Fibroblast of mammary gland (primary cell): ENCODE results near the gene PRRT1.

Experiments used
- DNase-seq: peaks from one replicate; pipeline ENCODE4 v3.0.0-alpha.2; 2010; ENCODE audit warnings: low read depth
- H3K4me3 ChIP-seq: 2 replicates; pipeline ENCODE4 v1.5.1; 2011; ENCODE audit warnings: low read depth, mild to moderate bottlenecking, low read length, moderate library complexity; ENCODE audit not compliant: control insufficient read depth
- TF ChIP-seq, protein P1 (sequence below): conservative IDR thresholded peaks from 2 replicates; pipeline ENCODE4 v1.5.1; 2011; ENCODE audit warnings: low read depth, low read length, inconsistent platforms; ENCODE audit not compliant: control insufficient read depth, insufficient read depth

PRRT1 gene

DNA sequence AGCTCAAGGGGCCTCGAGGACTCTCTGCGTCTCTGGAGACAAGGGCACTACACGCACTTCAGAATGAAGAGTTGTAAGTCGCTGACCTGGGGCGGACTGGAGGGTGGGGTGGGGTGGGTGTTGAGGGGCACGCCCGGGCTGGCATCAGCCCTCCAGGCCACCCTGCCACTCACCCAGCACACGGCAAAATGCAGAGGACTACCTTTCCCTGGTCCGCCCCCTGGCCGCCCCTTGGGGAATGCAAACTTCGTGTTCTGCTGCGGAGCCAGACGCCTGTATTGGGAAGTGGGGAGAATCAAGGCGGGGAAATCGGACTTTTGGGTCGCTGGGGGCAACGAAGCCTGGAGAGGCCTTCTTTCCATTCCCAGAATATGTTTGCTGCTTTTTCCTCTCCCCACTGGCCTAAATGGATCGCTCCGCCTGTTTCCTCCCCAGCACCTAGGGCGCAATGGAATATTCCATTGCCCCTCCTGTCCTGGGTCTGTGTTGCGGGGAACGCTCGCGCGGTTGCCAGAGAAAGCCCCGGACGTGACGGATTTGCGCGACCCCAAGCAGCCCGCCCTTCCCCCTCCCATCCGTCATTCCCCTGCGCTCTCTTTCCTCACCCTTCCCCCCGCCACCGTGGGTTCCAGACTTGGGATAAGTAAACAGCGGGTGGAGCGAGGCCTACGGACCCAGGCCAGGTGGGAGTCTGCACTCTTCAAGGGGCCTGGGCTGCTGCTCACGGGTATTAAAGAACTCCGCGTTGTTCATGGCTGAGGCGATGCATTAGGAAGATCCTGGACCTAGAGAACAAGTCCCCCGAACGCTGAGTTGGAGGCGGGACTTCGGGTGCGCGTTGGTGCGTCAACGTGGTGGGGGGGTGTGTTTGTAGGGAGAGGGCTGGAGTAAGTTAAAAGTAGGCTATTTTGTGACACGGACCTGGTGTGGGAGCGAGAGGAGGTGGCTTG, 2.1 kb upstream of the PRRT1 start, which contains the start of gene PPT2:
Gene PPT2 (plus strand): TSS at position 578 of the 950 bp plus-strand sequence. CDS start 454 bp downstream, outside the sequence.
- H3K4me3 ChIP-seq = peak within 1 kb of the TSS; percentile 92
- DNase-seq = peak; percentile 93
- TF ChIP-seq, protein P1, sequence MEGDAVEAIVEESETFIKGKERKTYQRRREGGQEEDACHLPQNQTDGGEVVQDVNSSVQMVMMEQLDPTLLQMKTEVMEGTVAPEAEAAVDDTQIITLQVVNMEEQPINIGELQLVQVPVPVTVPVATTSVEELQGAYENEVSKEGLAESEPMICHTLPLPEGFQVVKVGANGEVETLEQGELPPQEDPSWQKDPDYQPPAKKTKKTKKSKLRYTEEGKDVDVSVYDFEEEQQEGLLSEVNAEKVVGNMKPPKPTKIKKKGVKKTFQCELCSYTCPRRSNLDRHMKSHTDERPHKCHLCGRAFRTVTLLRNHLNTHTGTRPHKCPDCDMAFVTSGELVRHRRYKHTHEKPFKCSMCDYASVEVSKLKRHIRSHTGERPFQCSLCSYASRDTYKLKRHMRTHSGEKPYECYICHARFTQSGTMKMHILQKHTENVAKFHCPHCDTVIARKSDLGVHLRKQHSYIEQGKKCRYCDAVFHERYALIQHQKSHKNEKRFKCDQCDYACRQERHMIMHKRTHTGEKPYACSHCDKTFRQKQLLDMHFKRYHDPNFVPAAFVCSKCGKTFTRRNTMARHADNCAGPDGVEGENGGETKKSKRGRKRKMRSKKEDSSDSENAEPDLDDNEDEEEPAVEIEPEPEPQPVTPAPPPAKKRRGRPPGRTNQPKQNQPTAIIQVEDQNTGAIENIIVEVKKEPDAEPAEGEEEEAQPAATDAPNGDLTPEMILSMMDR = no peak

DNA sequence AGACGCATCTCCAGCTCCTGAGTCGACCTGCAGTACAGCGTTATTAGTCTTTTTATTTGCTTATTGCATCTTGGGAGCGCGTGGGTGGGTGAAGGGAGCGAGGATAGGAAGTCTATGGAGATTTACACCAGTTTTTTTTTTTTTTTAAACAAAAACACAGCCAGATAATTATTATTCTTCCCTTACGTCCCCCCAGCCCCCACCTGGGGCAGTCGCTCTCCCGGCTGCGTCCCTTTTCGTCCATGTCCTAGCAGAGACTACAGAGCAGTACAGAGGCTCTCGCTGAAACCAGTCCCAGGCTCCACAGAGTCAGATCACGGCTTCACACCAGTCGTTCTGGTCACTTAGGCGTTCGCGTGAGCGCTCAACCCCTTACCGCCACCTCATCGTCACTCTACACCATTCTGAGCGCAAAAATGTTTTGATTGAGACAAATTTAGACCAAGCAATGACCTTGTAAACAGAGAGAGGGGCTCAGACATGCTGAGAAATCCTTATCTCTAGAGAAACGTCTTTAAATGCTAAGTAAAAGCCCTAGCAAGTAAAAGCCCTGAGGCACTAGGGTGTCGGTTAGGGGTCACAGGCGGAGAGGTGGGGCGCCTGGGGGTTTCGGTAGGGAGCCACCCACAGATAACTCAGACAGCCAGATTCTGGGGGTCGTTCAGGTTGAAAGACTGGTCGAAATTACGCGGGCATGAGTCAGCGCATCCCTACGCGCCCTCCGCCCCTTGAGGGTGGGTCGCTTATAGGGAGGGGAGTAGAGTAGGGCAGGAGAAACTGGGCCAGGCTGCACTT, 1.2 kb upstream of the PRRT1 start:
- TF ChIP-seq, protein P1 = no peak
- peak overlapping the region; percentile 92 for H3K4me3 ChIP-seq
- peak; percentile 46 for DNase-seq

DNA sequence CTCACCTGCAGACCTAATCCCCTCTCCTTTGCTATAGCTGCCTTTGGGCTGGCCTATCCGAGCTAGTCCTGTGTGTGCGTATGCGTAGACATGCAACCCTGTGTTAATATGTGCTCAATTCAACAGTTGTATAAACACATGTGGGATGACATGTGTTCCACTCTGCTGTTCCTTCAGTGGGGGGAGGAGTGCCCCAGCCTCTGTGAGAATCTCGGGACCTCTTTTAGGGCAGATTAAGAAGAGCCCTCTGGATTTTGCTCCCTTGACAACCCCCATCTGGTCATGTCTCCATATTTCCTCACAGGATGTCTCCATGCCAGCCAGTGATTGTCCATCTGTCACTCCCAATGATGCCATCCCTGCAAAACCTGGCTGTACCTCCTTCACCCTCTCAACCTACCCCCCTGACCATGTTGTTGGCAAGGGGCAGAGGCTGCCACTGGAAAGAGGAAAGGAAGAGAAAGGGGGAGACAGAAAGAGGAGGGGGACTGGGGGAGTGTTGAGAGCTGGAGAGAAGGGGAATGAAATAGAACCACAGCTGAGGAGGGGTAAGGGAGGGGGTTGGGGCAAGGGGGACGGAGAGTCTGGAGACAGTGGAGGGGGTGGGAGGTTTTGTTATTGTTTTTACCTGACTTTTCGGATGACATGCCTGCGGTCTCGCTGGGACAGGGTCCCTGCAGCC, 417 bp downstream of the PRRT1 start:
- TF ChIP-seq, protein P1 = no peak
- peak overlapping the region; percentile 46 for H3K4me3 ChIP-seq
- DNase-seq = no peak

GRCh38 chr6:32149932-32150870, 1.5 kb downstream of the PRRT1 start:
- TF ChIP-seq, protein P1 = no peak
- DNase-seq = no peak
- H3K4me3 ChIP-seq = no peak overlapping the region

GRCh38 chr6:32149092-32149755, 2.5 kb downstream of the PRRT1 start:
- TF ChIP-seq, protein P1 = no peak
- DNase-seq = no peak
- no peak overlapping the region for H3K4me3 ChIP-seq
